Measurements from ENCODE around the gene ETFB.

Gene ETFB

GRCh38 chr19:51368366-51369282, 2.4 kb upstream of the ETFB start, which contains the start of gene CLDND2:
CLDND2 (minus strand) TSS chr19:51369003; CDS start chr19:51368577, 426 bp downstream.
- H3K36me3 ChIP-seq = 0 out of 22 replicates have a peak, but pooled peaks cover 0 to 5% (median 0%) of the 10 kb centered on the region in 11 experiments
- H3K9ac ChIP-seq = peak within 1 kb of the TSS; percentile 76 to 97 (median 93)
- no peak for TF ChIP-seq Cebpa-rat (IDR thresholded peaks at IDR 0.05)
- H3K4me2 ChIP-seq = peak within 1 kb of the TSS; percentile 95 to 100 (median 99)
- H4K20me1 ChIP-seq = no peaks in the 10 kb centered on the region; a peak in 2 of 22 replicates
- no peaks in the 10 kb centered on the region for H3K27me3 ChIP-seq
- H3K4me1 ChIP-seq = peaks cover 73 to 78% (median 75%) of the 10 kb centered on the region in 10 experiments
- H3K4me3 ChIP-seq = peak within 1 kb of the TSS; percentile 67 to 87 (median 80)
- peak within 1 kb of the TSS; percentile 51 to 99 (median 93); a peak in 21 of 22 replicates for H3K27ac ChIP-seq
- no peaks in the 10 kb centered on the region for H3K9me3 ChIP-seq (replicated peaks in 1 of 11)

- no peaks in the 10 kb centered on the region for H3K9me3 ChIP-seq (replicated peaks in 1 of 11)
- H3K9ac ChIP-seq = peak overlapping the region; percentile 78 to 97 (median 93)
- H3K4me3 ChIP-seq = peak overlapping the region; percentile 67 to 87 (median 80)
- H3K4me2 ChIP-seq = peak overlapping the region; percentile 95 to 100 (median 99)
- H3K27ac ChIP-seq = peak overlapping the region; percentile 65 to 99 (median 93); a peak in 21 of 22 replicates
- 0 out of 22 replicates have a peak, but pooled peaks cover 0 to 5% (median 0%) of the 10 kb centered on the region in 11 experiments for H3K36me3 ChIP-seq
- peaks cover 72 to 77% (median 74%) of the 10 kb centered on the region in 10 experiments for H3K4me1 ChIP-seq
- no peaks in the 10 kb centered on the region for H3K27me3 ChIP-seq
- no peak for TF ChIP-seq Cebpa-rat (IDR thresholded peaks at IDR 0.05)
- peaks cover 0 to 4% (median 0%) of the 10 kb centered on the region in 11 experiments; a peak in 2 of 22 replicates for H4K20me1 ChIP-seq
Observed at GRCh38 chr19:51367565-51368365, 1.6 kb upstream of the ETFB start.

GRCh38 chr19:51367255-51367564, 1.0 kb upstream of the ETFB start:
- peak overlapping the region; percentile 65 to 99 (median 93) for H3K27ac ChIP-seq
- H3K4me3 ChIP-seq = peak overlapping the region; percentile 67 to 87 (median 80)
- H3K4me1 ChIP-seq = peaks cover 73 to 78% (median 75%) of the 10 kb centered on the region in 10 experiments
- 0 out of 22 replicates have a peak, but pooled peaks cover 0 to 5% (median 0%) of the 10 kb centered on the region in 11 experiments for H3K36me3 ChIP-seq
- H3K27me3 ChIP-seq = no peaks in the 10 kb centered on the region
- H3K9me3 ChIP-seq (replicated peaks in 1 of 11) = no peaks in the 10 kb centered on the region
- peak overlapping the region; percentile 89 to 100 (median 98) for H3K4me2 ChIP-seq
- no peak for TF ChIP-seq Cebpa-rat (IDR thresholded peaks at IDR 0.05)
- peak overlapping the region; percentile 78 to 97 (median 93) for H3K9ac ChIP-seq
- peaks cover 0 to 6% (median 0%) of the 10 kb centered on the region in 11 experiments; a peak in 3 of 22 replicates for H4K20me1 ChIP-seq

- Histone ChIP-seq H3K4me2 (peak overlapping the region; percentile 89 to 100 (median 98)), H3K27me3 (no peaks in the 10 kb centered on the region), H3K4me1 (peaks cover 71 to 77% (median 75%) of the 10 kb centered on the region in 10 experiments), H4K20me1 (peaks cover 0 to 6% (median 0%) of the 10 kb centered on the region in 11 experiments; a peak in 3 of 22 replicates), H3K27ac (peak overlapping the region; percentile 65 to 99 (median 95)), H3K36me3 (0 out of 22 replicates have a peak, but pooled peaks cover 0 to 5% (median 0%) of the 10 kb centered on the region in 11 experiments), H3K9ac (peak overlapping the region; percentile 86 to 97 (median 93)), H3K9me3 (replicated peaks in 1 of 11) (no peaks in the 10 kb centered on the region), H3K4me3 (peak overlapping the region; percentile 67 to 87 (median 80))
- no peak for TF ChIP-seq Cebpa-rat (IDR thresholded peaks at IDR 0.05)
Observed at GRCh38 chr19:51366389-51367254, 434 bp upstream of the ETFB start.

GRCh38 chr19:51365211-51365964, 800 bp downstream of the ETFB start:
- Histone ChIP-seq H3K4me1 (peaks cover 59 to 70% (median 64%) of the 10 kb centered on the region in 10 experiments), H3K27ac (peak overlapping the region; percentile 82 to 99 (median 95)), H3K36me3 (peaks cover 0 to 6% (median 0%) of the 10 kb centered on the region in 11 experiments; a peak in 1 of 22 replicates), H3K27me3 (no peaks in the 10 kb centered on the region), H4K20me1 (peaks cover 0 to 6% (median 0%) of the 10 kb centered on the region in 11 experiments; a peak in 3 of 22 replicates), H3K4me2 (peak overlapping the region; percentile 80 to 99 (median 94)), H3K9ac (peak overlapping the region; percentile 86 to 97 (median 93)), H3K4me3 (peak overlapping the region; percentile 67 to 87 (median 80)), H3K9me3 (replicated peaks in 1 of 11) (no peaks in the 10 kb centered on the region)
- no peak for TF ChIP-seq Cebpa-rat (IDR thresholded peaks at IDR 0.05)

GRCh38 chr19:51364200-51365106, 1.7 kb downstream of the ETFB start:
- H3K9ac ChIP-seq = peak overlapping the region in 9 of 11 experiments; percentile 19 to 51 (median 43); a peak in 12 of 22 replicates
- H4K20me1 ChIP-seq = peaks cover 0 to 6% (median 0%) of the 10 kb centered on the region in 11 experiments; a peak in 3 of 22 replicates
- no peak overlapping the region; a peak in 2 of 20 replicates for H3K4me3 ChIP-seq
- no peaks in the 10 kb centered on the region for H3K9me3 ChIP-seq (replicated peaks in 1 of 11)
- H3K27me3 ChIP-seq = no peaks in the 10 kb centered on the region
- peaks cover 49 to 61% (median 55%) of the 10 kb centered on the region in 10 experiments for H3K4me1 ChIP-seq
- H3K27ac ChIP-seq = peak overlapping the region in 7 of 11 experiments; percentile 6 to 39 (median 24); a peak in 6 of 22 replicates
- peak overlapping the region; percentile 80 to 99 (median 94) for H3K4me2 ChIP-seq
- peaks cover 0 to 5% (median 0%) of the 10 kb centered on the region in 11 experiments; a peak in 1 of 22 replicates for H3K36me3 ChIP-seq
- no peak for TF ChIP-seq Cebpa-rat (IDR thresholded peaks at IDR 0.05)
